Measurements from ENCODE around the gene NDFIP1. TPM values are rescaled to one million over a fixed set of nuclear protein-coding genes. Genes with fewer than 3 reads are reported as not detected.

The NDFIP1 gene
- total and polyA plus RNA-seq, 2 of the 13 experiments (the other 11 are each of a cell fraction or from before 2014, with no cell fraction given) = 12.4 to 15.7 TPM

GRCh38 chr5:142164315-142164714 lies 55.7 kb downstream of the NDFIP1 start:
- TF ChIP-seq REST (IDR thresholded peaks at IDR 0.05; ENCODE audit: borderline replicate concordance in 1 of 2, low read depth in 1 of 2, low read length in 2 of 2) (0 out of 4 replicates have a peak, but pooled peaks of 1 of the 2 experiments have one; percentile 25), GATAD1 (CRISPR knock-in tag; IDR thresholded peaks at IDR 0.05) (no peak)
- 97% methylated on average over 5 of the region's 5 CpGs for WGBS (ENCODE audit: low lambda C conversion rate)
- no TSS peak for BruUV-seq (replicated peaks)

GRCh38 chr5:142166754-142167153 lies 58.2 kb downstream of the NDFIP1 start:
- peak overlapping the region; percentile 38 for H3K4me2 ChIP-seq (ENCODE audit: low read depth, low read length)
- H3K79me2 ChIP-seq (ENCODE audit: insufficient read depth, low read length) = no peaks in the 10 kb centered on the region
- no peak for FAIRE-seq
- no peaks in the 10 kb centered on the region for H3K36me3 ChIP-seq (replicated peaks in 1 of 2; ENCODE audit: control insufficient read depth in 1 of 2, insufficient read depth in 2 of 2, low read length in 2 of 2)
- intact Hi-C loops (cut with micrococcal nuclease; ENCODE audit: unreplicated experiment) = loop anchor here (5.0 kb wide), 3 partner anchors 156 to 381 kb away; no protein-coding TSS in a partner anchor
- in situ Hi-C loops (cut with HindIII; ENCODE audit: extremely low pct_ligation_motif_present, low pct_unique_long_range_greater_than_20kb) = loop anchor here (25.0 kb wide), 1 partner anchor 146 kb away; no protein-coding TSS in a partner anchor
- BruUV-seq (replicated peaks) = no TSS peak
- POLR2A ChIA-PET = interaction anchor here (0.8 kb wide), 1 partner anchor 158 kb away, joined by 3 read pairs; the partner anchor contains the start of gene SPRY4
- no peaks in the 10 kb centered on the region for H4K20me1 ChIP-seq (ENCODE audit: insufficient read depth, low read length)
- no peak overlapping the region for H2AFZ ChIP-seq (ENCODE audit: low read length)
- H3K9me3 ChIP-seq (ENCODE audit: low read length) = no peaks in the 10 kb centered on the region
- TF ChIP-seq NFYC (CRISPR knock-in tag; IDR thresholded peaks at IDR 0.05) = no peak
- TF ChIP-seq ATF1 (CRISPR knock-in tag; IDR thresholded peaks at IDR 0.05) = 0 out of 2 replicates have a peak, but pooled peaks have one; percentile 17
- no peak for DNase-seq (ENCODE audit: low spot score)
- H3K27me3 ChIP-seq (ENCODE audit: control insufficient read depth in 1 of 2, insufficient read depth in 2 of 2, low read length in 2 of 2) = no peaks in the 10 kb centered on the region
- no peak overlapping the region for H3K9ac ChIP-seq (ENCODE audit: insufficient read depth, low read depth, low read length)
- CTCF ChIA-PET (ENCODE audit: low intra/inter-chr PET ratio, low total read pairs) = no interaction called here
- H3K27ac ChIP-seq (ENCODE audit: extremely low read length, insufficient read depth, low read length) = peak overlapping the region; percentile 49
- no peak for ATAC-seq
- no peak overlapping the region for H3K4me3 ChIP-seq (replicated peaks in 1 of 3; ENCODE audit: insufficient read depth in 1 of 3, low read depth in 2 of 3, low read length in 3 of 3)
- H3K4me1 ChIP-seq (ENCODE audit: insufficient read depth, low read length) = peaks cover 64% of the 10 kb centered on the region
- WGBS (ENCODE audit: low lambda C conversion rate) = 81% methylated on average over 4 of the region's 4 CpGs

More at GRCh38 chr5:142164315-142164714, 55.7 kb downstream of the NDFIP1 start:
- POLR2A ChIA-PET = no interaction called here
- CTCF ChIA-PET (ENCODE audit: low intra/inter-chr PET ratio, low total read pairs) = no interaction called here
- no peak for DNase-seq (ENCODE audit: low spot score)
- no peak overlapping the region for H2AFZ ChIP-seq (ENCODE audit: low read length)
- H3K4me1 ChIP-seq (ENCODE audit: insufficient read depth, low read length) = peaks cover 42% of the 10 kb centered on the region
- intact Hi-C loops (cut with micrococcal nuclease; ENCODE audit: unreplicated experiment) = no loop called here
- no peaks in the 10 kb centered on the region for H3K9me3 ChIP-seq (ENCODE audit: low read length)
- H3K79me2 ChIP-seq (ENCODE audit: insufficient read depth, low read length) = no peaks in the 10 kb centered on the region
- H3K4me3 ChIP-seq (replicated peaks in 1 of 3; ENCODE audit: insufficient read depth in 1 of 3, low read depth in 2 of 3, low read length in 3 of 3) = no peak overlapping the region
- H3K27ac ChIP-seq (ENCODE audit: extremely low read length, insufficient read depth, low read length) = no peak overlapping the region
- H3K4me2 ChIP-seq (ENCODE audit: low read depth, low read length) = no peak overlapping the region
- no peaks in the 10 kb centered on the region for H3K36me3 ChIP-seq (replicated peaks in 1 of 2; ENCODE audit: control insufficient read depth in 1 of 2, insufficient read depth in 2 of 2, low read length in 2 of 2)
- H3K27me3 ChIP-seq (ENCODE audit: control insufficient read depth in 1 of 2, insufficient read depth in 2 of 2, low read length in 2 of 2) = no peaks in the 10 kb centered on the region
- no peak for FAIRE-seq
- H3K9ac ChIP-seq (ENCODE audit: insufficient read depth, low read depth, low read length) = no peak overlapping the region
- no peak for ATAC-seq
- in situ Hi-C loops (cut with HindIII; ENCODE audit: extremely low pct_ligation_motif_present, low pct_unique_long_range_greater_than_20kb) = loop anchor here (25.0 kb wide), 1 partner anchor 148 kb away; no protein-coding TSS in a partner anchor
- no peaks in the 10 kb centered on the region for H4K20me1 ChIP-seq (ENCODE audit: insufficient read depth, low read length)
